Endothelial cell (in vitro differentiated cells): Measurements from ENCODE around the gene CXADR. TPM values are rescaled to one million over a fixed set of nuclear protein-coding genes. Genes with fewer than 3 reads are reported as not detected.
"Not testable (repeated sequence)": the region's sequence is repeated elsewhere in the genome, so short reads cannot be mapped to it uniquely, and the experiment has no call there.

Experiments used
- DNase-seq: peaks from one replicate; pipeline ENCODE4 v3.0.0; 2021; ENCODE audit warnings: low spot score
- H3K27ac Mint-ChIP-seq: one replicate; pipeline ENCODE4 v1.8.0; 2021; ENCODE audit warnings: mixed read lengths, inconsistent platforms; ENCODE audit not compliant: unreplicated experiment
- H3K27me3 Mint-ChIP-seq: one replicate; pipeline ENCODE4 v1.8.0; 2021; ENCODE audit warnings: mild to moderate bottlenecking, moderate library complexity, mixed read lengths, inconsistent platforms; ENCODE audit not compliant: unreplicated experiment
- H3K36me3 Mint-ChIP-seq: one replicate; pipeline ENCODE4 v1.8.0; 2021; ENCODE audit warnings: mild to moderate bottlenecking, low read depth, mixed read lengths, inconsistent platforms; ENCODE audit not compliant: unreplicated experiment
- H3K4me1 Mint-ChIP-seq: one replicate; pipeline ENCODE4 v1.8.0; 2021; ENCODE audit warnings: mild to moderate bottlenecking, mixed read lengths, inconsistent platforms; ENCODE audit not compliant: unreplicated experiment
- H3K4me3 Mint-ChIP-seq: one replicate; pipeline ENCODE4 v1.8.0; 2021; ENCODE audit warnings: mild to moderate bottlenecking, mixed read lengths, inconsistent platforms; ENCODE audit not compliant: unreplicated experiment
- H3K9me3 Mint-ChIP-seq: one replicate; pipeline ENCODE4 v1.8.0; 2021; ENCODE audit warnings: mixed read lengths, inconsistent platforms; ENCODE audit not compliant: unreplicated experiment
- total RNA-seq: library from RNA; stranded (reverse); fragmentation: NEBNext Ultra II Directional; extraction: Animal tissue kit (Norgen Biotek cat#: 25700); gene quantifications from one replicate; pipeline ENCODE4 v1.2.1, GENCODE V29; 2021; ENCODE audit not compliant: unreplicated experiment
- TF ChIP-seq, protein P1 (sequence below): fragments of 200-600 bp; sonication (generic); IDR thresholded peaks from one replicate; pipeline ENCODE4 v1.5.0; 2021; ENCODE audit warnings: antibody characterized with exemption; ENCODE audit not compliant: unreplicated experiment

Gene CXADR
- total RNA-seq, 1 donor from 2014 or later, result 19.4 TPM

DNA sequence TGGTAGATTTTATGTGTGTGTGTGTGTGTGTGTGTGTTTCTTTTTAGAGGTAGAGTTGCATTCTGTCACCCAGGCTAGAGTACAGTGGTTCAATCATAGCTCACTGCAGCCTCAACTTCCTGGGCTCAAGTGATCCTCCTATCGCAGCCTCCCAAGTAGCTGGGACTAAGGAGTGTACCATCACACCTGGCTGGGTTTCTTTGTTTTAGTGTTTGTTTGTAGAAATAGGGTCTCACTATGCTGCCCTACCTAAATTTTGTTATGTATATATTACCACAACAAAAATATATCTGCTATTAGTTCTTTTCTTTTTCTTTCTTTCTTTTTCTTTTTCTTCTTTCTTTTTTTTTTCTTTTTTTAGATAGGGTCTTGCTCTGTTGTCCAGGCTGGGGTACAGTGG, 43.1 kb upstream of the CXADR start:
- Mint-ChIP-seq H3K27me3 (no peaks in the 10 kb centered on the region), H3K27ac (no peak overlapping the region), H3K9me3 (no peaks in the 10 kb centered on the region), H3K4me3 (no peak overlapping the region), H3K4me1 (no peaks in the 10 kb centered on the region), H3K36me3 (no peaks in the 10 kb centered on the region)
- TF ChIP-seq, protein P1, sequence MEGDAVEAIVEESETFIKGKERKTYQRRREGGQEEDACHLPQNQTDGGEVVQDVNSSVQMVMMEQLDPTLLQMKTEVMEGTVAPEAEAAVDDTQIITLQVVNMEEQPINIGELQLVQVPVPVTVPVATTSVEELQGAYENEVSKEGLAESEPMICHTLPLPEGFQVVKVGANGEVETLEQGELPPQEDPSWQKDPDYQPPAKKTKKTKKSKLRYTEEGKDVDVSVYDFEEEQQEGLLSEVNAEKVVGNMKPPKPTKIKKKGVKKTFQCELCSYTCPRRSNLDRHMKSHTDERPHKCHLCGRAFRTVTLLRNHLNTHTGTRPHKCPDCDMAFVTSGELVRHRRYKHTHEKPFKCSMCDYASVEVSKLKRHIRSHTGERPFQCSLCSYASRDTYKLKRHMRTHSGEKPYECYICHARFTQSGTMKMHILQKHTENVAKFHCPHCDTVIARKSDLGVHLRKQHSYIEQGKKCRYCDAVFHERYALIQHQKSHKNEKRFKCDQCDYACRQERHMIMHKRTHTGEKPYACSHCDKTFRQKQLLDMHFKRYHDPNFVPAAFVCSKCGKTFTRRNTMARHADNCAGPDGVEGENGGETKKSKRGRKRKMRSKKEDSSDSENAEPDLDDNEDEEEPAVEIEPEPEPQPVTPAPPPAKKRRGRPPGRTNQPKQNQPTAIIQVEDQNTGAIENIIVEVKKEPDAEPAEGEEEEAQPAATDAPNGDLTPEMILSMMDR, result no peak
- DNase-seq, result no peak

DNA sequence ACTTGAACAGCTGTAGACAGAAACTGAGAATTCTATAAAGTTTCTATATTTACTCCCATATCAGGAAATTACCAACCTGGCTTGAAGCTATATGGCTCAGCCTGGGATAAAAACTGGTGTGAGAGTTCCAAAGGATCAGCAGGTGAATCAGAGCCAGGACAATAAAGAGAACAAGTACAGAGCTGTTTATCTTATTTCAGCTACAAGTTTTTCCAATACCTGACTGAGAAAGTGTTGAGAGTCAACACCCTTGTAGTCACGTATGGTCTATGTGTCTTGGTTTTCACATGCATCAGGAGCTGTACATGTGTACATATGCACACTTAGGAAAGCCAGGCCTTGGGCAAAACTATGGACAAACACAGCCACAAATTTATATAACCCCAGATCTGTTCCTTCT, 40.7 kb upstream of the CXADR start:
- Mint-ChIP-seq H3K4me1 (no peaks in the 10 kb centered on the region), H3K27ac (no peak overlapping the region), H3K4me3 (no peak overlapping the region), H3K27me3 (no peaks in the 10 kb centered on the region), H3K9me3 (no peaks in the 10 kb centered on the region), H3K36me3 (no peaks in the 10 kb centered on the region)
- TF ChIP-seq, protein P1, result no peak
- DNase-seq, result no peak

DNA sequence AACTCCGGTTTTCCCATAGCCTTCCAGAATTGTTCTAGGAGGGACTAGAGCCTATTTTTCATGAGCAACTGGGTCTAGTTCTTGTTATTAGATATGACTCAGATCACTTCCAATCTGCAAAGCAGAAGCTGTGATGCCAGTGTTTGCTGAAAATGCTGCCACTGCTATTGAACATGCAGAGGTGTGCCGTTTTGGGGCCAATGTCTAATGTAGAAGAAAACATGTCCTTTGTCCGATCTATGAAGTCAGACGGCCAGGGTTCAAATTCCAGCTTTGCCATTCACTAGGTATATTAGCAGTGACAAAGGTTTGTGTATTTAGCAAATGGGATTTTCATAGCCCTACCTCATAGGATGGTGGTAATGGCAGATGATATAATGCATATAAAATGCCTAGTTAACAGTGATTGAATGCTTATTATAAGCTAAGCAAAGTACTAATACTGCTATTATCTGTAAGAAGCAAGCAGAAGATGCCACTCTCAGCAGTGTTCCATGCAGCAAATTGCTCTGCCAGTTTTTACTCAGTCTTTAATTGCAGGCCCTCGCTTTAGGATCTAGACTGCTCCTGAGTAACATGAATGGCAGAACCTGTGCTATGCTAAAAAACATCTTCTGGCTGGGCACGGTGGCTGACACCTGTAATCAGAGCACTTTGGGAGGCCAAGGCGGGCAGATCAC, 40.1 kb upstream of the CXADR start:
- no peaks in the 10 kb centered on the region for H3K36me3 Mint-ChIP-seq
- H3K27ac Mint-ChIP-seq, result no peak overlapping the region
- H3K4me1 Mint-ChIP-seq, result no peaks in the 10 kb centered on the region
- TF ChIP-seq, protein P1, result no peak
- H3K27me3 Mint-ChIP-seq, result no peaks in the 10 kb centered on the region
- no peak overlapping the region for H3K4me3 Mint-ChIP-seq
- DNase-seq, result no peak
- H3K9me3 Mint-ChIP-seq, result no peaks in the 10 kb centered on the region

DNA sequence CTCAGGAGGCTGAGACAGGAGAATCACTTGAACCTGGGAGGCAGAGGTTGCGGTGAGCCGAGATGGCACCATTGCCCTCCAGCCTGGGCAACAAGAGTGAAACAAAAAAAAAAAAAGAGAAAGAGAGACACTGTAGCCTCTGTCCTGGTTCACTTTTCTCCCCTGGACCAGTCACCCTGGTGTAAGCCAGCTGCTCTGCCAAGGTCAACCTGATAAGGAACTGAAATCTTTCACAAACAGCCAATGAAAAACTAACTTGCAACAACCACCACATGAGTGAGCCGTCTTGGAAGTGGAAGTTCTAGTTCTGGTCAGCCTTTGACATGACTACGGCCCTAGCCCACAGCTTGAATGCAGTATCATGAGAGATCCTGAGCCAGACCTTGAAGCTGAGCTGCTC, 36.8 kb upstream of the CXADR start:
- Mint-ChIP-seq H3K36me3 (no peaks in the 10 kb centered on the region), H3K27me3 (no peaks in the 10 kb centered on the region), H3K4me1 (no peaks in the 10 kb centered on the region), H3K9me3 (no peaks in the 10 kb centered on the region), H3K27ac (no peak overlapping the region), H3K4me3 (no peak overlapping the region)
- DNase-seq, result no peak
- TF ChIP-seq, protein P1, result no peak

DNA sequence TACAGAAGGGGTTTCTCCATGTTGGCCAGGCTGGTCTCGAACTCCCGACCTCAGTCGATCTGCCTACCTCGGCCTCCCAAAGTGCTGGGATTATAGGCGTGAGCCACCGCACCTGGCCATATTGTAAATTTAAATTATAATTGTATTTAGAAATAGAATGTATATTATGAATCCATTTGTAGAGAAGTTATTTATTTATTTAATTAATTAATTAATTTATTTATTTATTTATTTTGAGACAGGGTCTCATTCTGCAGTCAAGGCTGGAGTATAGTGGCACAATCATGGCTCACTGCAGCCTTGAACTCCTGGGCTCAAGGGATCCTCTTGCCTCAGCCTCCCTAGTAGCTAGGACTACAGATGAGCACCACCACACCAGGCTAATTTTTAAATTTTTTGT, 34.7 kb upstream of the CXADR start:
- not testable (repeated sequence) for H3K27ac Mint-ChIP-seq, H3K4me1 Mint-ChIP-seq, H3K4me3 Mint-ChIP-seq, H3K36me3 Mint-ChIP-seq, DNase-seq, H3K9me3 Mint-ChIP-seq, H3K27me3 Mint-ChIP-seq
